Psoas muscle (tissue), 8 donors: Measurements from ENCODE around the gene CHST15. TPM values are rescaled to one million over a fixed set of nuclear protein-coding genes. Genes with fewer than 3 reads are reported as not detected.

ENCODE experiments used
- ATAC-seq, 4 donors: fragments of 200-7000 bp; cut with Tn5 transposase; one replicate each; pipeline ENCODE4 v1.9.1; 2020; ENCODE audit warnings: moderate library complexity in 3 of 4, mild to moderate bottlenecking in 2 of 4
- DNase-seq, 2 donors: peaks; one replicate each; pipeline ENCODE4 v3.0.0-alpha.2; 2020
- H3K27ac ChIP-seq: fragments of 200-600 bp; one replicate; pipeline ENCODE4 v1.8.0; 2022
- H3K27me3 ChIP-seq, 3 donors: fragments of 200-600 bp in 1 of 3; one replicate each; pipeline versions ENCODE4 v1.6.1 to v1.8.0; 2013 to 2022; ENCODE audit warnings: low read length in 2 of 3, mild to moderate bottlenecking in 2 of 3, moderate library complexity in 1 of 3; ENCODE audit not compliant: insufficient read depth in 3 of 3
- H3K36me3 ChIP-seq, 2 donors: fragments of 200-600 bp in 1 of 2; one replicate each; pipeline versions ENCODE4 v1.6.1 to v1.8.0; 2013 to 2022; ENCODE audit warnings: low read depth in 1 of 2, mild to moderate bottlenecking in 1 of 2, moderate library complexity in 1 of 2; ENCODE audit not compliant: insufficient read depth in 1 of 2
- H3K4me1 ChIP-seq: fragments of 200-600 bp; one replicate; pipeline ENCODE4 v1.8.0; 2022
- H3K4me3 ChIP-seq: fragments of 200-600 bp; one replicate; pipeline ENCODE4 v1.8.0; 2022; ENCODE audit warnings: mild to moderate bottlenecking
- H3K9me3 ChIP-seq: fragments of 200-600 bp; one replicate; pipeline ENCODE4 v1.8.0; 2022
- CTCF ChIP-seq: fragments of 200-600 bp; IDR thresholded peaks from one replicate; pipeline ENCODE4 v1.8.0; 2022; ENCODE audit warnings: antibody characterized with exemption
- WGBS, 3 donors: extraction: QIAGEN DNeasy Blood & Tissue Kit; methylation state at CpG; one replicate each; pipeline versions ENCODE4 v1.1.6 to v1.1.7; 2013; 5-methylcytosine and 5-hydroxymethylcytosine counted together
- intact Hi-C, 2 donors: fragments of 100-400 bp; cut with DNase I; formaldehyde crosslinking; loops; one replicate each; pipeline versions ENCODE4 v1.11.0 to v1.14.2; 2022
- polyA plus RNA-seq, 3 donors: library from polyadenylated mRNA; stranded (reverse); fragments of 200-250 nt; gene quantifications; one replicate each; pipeline ENCODE4 v1.2.3, GENCODE V29; 2013
- total RNA-seq, 4 donors: library from RNA; stranded (reverse); fragmentation: NEBNext Ultra II Directional in 2 of 4; extraction: Animal tissue kit (Norgen Biotek cat#: 25700) in 2 of 4; gene quantifications; one replicate each; pipeline versions ENCODE4 v1.2.1 to v1.2.4, GENCODE V29; 2021 to 2023
- donor health status: healthy with polysubstance abuse.
- donor health status: DM: no; HTN: no; CAD: no; lungs with moderate emphysema.
- donor health status: Bipolar disorder and iron deficiency.
- donor health status: healthy.
- donor health status: DM: yes; HTN: yes; CAD: no.
- donor health status: DM: no; HTN: no; CAD: no.
- donor health status: DM: no; HTN: no; CAD: no.
- donor health status: DM: yes; HTN: yes; CAD: no.

The CHST15 gene
- total and polyA plus RNA-seq, 7 donors, result 3.6 to 39.2 (median 10.4) TPM

GRCh38 chr10:124069341-124070264 lies 23.8 kb downstream of the CHST15 start:
- no peaks in the 10 kb centered on the region for H3K9me3 ChIP-seq
- intact Hi-C loops, result no loop called here
- WGBS, 3 donors, result 87 to 94% (median 91%) methylated on average over 11 of the region's 11 CpGs
- ATAC-seq (no peak), DNase-seq (no peak)
- H3K27me3 ChIP-seq, result peaks cover 0 to under 1% (median 0%) of the 10 kb centered on the region in 3 donors
- TF ChIP-seq CTCF, result no peak
- H3K4me3 ChIP-seq, result no peak overlapping the region
- no peak overlapping the region for H3K27ac ChIP-seq
- H3K36me3 ChIP-seq, result no peaks in the 10 kb centered on the region
- peaks cover 2% of the 10 kb centered on the region for H3K4me1 ChIP-seq

DNA sequence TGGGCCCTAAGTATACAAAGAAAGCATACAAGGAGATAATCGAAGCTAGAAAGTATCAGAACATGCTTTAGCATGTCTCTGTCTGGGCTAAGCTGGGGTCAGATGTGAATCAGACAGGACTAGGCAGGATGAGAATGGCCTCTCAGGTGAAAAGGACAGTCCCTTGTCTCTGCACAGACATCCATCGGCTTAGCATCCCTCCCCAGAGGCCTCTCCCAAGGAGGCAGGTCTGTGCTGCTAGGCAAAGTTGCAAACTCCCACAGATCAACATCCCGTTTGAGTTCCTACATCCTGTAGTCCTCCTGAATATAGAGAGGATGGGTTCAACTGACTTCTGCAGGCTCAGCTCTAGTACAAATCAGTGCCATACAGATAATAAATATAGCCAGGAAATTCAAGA lies 24.5 kb downstream of the CHST15 start:
- peaks cover 2% of the 10 kb centered on the region for H3K4me1 ChIP-seq
- no peak for TF ChIP-seq CTCF
- no peak overlapping the region for H3K27ac ChIP-seq
- WGBS, 3 donors, result 76 to 89% (median 83%) methylated on average over 3 of the region's 3 CpGs
- no peaks in the 10 kb centered on the region for H3K36me3 ChIP-seq
- H3K27me3 ChIP-seq, result no peaks in the 10 kb centered on the region
- no peaks in the 10 kb centered on the region for H3K9me3 ChIP-seq
- DNase-seq (no peak), ATAC-seq (no peak)
- no peak overlapping the region for H3K4me3 ChIP-seq
- intact Hi-C loops, result no loop called here

- 87 to 94% (median 90%) methylated on average over 14 of the region's 14 CpGs for WGBS, 3 donors
- H3K27ac ChIP-seq, result no peak overlapping the region
- no peak for DNase-seq
- no peaks in the 10 kb centered on the region for H3K36me3 ChIP-seq
- no peak overlapping the region for H3K4me3 ChIP-seq
- H3K27me3 ChIP-seq, result no peaks in the 10 kb centered on the region
- H3K9me3 ChIP-seq, result no peaks in the 10 kb centered on the region
- peaks cover 2% of the 10 kb centered on the region for H3K4me1 ChIP-seq
- ATAC-seq, result no peak
- intact Hi-C loops, result no loop called here
- no peak for TF ChIP-seq CTCF
These were observed 25.5 kb downstream of the CHST15 start for GRCh38 chr10:124067825-124068400.

GRCh38 chr10:124066781-124067714 lies 26.4 kb downstream of the CHST15 start:
- DNase-seq (no peak), ATAC-seq (peak in 1 of 4 donors; percentile 44)
- Histone ChIP-seq H3K27me3 (no peaks in the 10 kb centered on the region), H3K4me1 (peaks cover 2% of the 10 kb centered on the region), H3K4me3 (no peak overlapping the region), H3K9me3 (no peaks in the 10 kb centered on the region), H3K36me3 (no peaks in the 10 kb centered on the region), H3K27ac (no peak overlapping the region)
- WGBS, 3 donors, result 45 to 59% (median 49%) methylated on average over 12 of the region's 12 CpGs
- TF ChIP-seq CTCF, result no peak
- intact Hi-C loops, result no loop called here
